ENCODE data around the gene ZNF436.
"Not testable (repeated sequence)": the region's sequence is repeated elsewhere in the genome, so short reads cannot be mapped to it uniquely, and the experiment has no call there.

Gene ZNF436

DNA sequence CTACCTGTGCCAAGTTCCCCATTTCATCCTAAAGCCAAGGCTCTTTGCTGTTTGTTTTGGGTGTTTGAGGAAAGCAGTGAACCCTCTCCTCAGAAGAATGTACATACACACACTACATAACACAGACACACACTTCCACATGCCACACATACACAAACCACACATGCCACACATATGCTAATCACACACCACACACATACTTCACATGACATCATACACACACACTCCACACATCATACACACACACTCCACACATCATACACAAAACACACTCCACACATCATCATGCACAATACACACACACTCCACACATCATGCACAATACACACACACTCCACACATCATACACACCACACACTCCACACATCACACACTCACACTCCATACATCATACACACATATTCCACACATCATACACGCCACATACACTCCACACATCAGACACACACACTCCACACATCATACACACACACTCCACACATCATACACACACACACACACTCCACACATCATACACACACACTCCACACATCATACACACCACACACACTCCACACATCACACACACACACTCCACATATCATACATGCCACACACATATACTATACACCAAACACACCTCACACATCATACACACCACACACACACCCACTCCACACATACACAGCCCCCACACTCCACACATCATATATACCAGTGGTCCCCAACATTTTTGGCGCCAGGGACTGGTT is 22.7 kb upstream of the ZNF436 start:
- DNase-seq, result no peak

DNA sequence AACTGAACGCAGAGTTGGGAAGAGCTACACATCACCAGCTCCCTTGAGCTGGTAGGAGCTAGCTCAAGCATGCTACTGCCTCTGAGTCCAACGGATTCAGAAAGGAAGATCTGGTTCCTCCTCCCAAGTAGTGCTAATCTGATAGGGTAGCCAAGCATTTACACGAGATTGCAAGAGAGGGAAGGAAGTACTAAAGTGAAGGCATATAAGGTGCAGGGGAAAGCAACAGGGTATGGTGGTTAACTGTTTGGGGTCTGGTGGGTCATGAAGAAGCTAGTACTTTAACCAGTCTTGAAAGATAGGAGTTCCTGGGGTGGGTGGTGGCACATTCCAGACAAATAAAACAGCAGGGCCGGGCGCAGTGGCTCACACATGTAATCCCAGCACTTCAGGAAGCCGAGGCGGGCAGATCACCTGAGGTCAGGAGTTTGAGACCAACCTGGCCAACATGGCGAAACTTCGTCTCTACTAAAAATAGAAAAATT is 20.2 kb upstream of the ZNF436 start:
- no peak for DNase-seq

DNA sequence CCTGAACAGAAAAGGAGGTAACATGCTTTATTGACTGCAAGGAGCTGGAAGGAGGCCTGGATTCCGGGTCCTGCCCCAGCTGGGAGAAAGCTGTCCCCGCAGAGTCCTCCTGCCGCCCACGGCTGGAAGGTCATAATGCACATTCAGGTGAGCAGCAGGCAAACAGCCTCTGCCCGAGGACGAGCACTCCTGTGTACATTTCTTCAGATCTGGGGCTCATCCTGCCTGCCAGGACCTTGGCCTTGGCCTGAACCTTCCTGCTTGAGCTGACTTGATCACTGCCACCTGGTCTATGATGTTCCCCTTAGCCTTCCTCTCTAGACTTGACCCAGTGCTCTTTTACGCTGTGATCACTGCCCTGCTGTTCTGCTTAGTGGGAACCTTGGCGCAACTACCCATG is 17.9 kb upstream of the ZNF436 start:
- no peak for DNase-seq

DNA sequence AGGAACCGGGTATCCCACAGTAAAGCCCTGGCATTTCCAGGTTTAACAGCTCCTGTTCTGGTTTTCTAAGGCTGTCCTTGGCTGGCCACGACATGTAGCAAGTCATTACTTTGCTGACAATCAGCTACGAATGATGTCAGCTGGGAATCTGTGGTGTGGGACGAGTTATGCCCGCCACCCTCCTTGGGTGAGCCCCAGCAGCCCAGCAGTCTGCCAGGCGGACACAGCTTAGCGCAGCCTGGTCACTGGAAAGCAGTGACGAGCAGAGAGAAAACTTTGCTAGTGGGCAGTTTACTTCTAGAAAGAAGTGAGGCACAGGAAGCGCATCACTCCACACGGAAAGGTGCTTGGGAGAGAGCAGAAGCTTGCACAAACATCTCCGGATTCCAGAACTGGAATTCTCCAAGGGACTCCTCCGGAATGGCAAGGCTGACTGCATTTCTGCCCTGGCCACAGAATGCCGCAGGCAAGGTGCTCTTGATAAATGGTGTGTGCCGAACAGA is 15.5 kb upstream of the ZNF436 start:
- no peak for DNase-seq

DNA sequence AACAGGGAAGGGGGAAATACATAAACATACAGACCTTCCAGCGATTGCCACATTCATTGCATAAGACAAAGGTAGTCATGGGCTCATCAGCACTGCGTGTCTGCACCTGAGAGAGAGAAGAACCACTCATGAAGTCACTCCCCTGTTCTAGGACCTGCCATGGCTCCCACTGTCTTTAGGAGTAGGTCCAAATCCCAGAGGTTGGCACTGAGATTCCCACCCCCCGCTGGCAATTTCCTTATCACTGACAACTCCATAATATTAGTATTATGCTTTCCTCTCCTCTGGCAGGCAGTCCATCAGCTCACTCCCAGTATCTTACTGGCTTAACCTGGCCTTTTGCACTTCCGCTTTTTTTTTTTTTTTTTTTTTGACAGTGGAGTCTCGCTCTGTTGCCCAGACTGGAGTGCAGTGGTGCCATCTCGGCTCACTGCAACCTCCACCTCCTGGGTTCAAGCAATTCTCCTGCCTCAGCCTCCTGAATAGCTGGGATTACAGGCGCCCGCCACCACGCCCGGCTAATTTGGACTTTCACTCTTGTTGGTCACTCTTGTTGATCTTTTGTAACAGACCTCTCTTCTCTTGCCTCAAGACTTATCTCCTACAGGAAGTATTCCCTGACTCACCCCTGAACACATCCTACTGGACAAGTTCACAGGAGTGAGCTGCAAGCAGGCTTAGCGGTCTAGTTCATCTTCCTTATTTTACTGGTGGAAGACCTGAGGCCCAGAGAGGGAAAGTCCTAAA is 14.8 kb upstream of the ZNF436 start:
- no peak for DNase-seq

DNA sequence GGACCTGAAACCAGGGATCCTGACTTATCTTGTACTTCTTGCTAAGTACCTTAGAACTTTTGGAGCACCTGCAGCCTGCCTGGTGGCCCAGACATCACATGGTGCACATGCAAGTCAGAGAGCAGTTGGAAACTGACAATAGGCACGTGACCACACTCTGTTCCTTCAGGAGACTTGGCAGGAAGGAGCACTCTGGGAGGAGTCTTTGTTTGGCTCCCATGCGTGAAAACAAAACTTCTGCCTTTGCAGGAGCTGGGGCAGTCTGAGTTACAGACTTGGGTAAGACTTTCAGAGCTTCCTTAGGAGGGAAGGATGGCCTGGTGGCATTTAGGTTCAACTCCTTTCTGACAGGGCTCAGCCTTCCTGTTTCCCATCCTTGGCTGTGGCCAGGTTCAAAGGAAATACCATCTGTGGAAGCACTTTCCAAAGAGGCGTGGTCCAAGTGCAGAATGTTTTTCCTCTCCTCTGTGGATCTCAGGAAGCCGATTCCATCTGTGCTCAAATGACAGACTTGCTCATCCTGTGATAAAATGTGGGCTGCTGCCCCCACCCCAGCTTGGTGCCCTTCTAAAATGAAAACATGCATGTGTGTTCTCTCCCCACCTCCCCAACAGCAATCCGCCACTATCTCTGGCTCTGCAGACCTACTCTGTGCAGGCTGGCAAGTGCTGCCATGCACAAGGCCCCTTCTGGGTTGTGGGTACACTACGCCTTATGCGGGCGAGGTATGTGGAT is 14.1 kb upstream of the ZNF436 start:
- DNase-seq, result no peak

DNA sequence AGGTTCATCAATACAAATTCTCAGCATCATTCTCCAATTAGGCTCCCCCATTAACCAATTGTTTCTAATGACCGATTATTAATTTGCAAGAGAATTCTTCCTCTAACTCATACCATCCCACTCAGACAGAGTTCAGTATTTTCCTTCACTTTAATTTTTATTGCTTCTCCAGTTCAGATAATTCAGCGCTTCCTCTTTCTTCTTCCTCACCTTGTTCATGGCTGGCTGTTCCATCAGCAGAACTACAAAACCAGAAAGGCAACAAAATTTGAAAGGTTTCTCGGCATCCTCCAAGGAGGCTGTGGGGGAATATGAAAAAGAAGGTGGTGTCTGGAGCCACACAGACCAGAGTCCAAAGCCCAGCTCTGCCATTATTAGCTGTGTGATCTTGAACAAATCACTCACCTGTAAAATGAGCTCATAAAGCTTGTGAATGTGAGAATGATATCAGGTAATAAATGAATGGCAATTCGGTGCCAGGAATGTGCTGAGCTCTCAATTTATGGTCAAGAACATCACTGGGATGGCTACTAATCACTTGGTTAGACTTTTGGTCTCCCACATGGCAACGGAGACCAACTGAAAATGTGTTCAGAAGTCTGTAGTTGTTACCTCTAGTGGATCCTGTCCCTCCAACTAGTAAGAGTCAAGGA is 11.7 kb upstream of the ZNF436 start:
- DNase-seq, result no peak

DNA sequence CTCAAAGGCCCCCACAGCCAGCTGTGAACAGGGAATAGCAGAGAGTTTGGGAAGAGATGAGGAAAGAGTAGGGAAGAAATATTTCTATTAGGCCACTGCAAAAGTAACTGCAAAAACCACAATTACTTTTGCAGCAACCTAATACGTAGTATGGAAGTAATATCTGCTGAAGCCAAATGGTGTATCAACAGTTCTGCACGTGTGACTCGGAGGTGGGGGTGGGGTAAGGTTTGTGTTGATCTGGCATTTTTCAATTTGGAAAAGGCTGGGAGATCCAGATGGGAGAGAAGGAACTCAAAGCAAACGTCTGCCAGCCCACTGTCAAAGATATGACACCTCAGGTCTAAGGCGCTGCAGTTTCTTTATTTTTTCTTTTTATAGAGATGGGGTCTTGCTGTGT is 11.1 kb upstream of the ZNF436 start:
- no peak for DNase-seq

DNA sequence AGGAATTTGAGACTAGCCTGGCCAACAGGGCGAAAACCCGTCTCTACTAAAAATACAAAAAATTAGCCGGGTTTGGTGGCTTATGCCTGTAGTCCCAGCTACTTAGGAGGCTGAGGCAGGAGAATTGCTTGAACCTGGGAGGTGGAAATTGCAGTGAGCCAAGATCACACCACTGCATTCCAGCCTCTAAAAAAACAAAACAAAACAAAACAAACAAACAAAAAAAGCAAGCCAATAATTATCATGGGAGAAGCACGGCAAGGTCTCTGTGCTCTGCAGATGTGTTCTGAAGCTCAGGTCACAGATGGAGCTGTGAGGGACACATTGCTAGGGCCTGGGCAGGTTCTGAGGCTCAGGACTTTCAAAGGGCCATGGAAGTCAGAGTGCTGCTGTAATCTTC is 10.6 kb upstream of the ZNF436 start:
- DNase-seq, result not testable (repeated sequence)

DNA sequence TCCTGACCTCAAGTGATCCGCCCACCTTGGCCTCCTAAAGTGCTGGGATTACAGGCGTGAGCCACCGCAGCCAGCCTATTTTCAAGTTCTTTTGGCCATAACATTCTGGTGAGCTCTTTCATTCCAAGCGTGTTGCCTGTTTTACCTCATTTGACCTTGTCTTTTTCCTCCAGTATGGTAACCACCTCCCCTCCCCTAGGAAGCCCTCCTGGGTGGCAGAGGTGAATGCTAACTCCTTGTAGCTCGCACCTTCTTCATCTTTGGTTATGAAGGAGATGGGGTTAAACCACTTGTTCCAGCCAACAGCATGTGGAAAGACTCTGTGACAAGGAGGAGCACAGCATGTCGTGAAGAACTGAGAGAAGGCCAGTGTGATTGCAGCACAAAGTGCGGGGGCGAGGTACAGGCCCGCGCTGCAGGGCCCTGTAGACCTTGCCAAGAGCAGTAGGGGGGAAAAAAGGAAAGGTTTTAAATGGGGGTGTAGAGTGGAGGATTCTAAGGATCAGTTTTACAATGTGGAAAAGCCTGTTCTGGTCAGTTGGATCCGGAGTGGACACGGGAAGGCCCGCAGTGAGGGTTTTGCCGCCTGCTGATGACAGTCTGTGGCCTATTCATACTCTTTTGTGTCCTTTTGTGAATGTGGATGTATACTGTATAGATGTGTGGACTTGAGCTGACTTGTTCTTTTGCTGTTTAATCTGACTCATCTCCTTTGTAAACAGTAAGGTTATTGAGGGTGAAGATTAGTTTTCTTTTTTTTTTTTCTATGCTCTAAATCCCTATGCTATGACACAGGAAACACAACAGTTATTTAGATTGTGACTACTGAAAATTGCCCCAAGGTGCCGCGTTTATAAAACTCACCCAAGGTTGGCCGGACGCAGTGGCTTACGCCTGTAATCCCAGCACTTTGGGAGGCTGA is 7.5 kb upstream of the ZNF436 start:
- no peak for DNase-seq

DNA sequence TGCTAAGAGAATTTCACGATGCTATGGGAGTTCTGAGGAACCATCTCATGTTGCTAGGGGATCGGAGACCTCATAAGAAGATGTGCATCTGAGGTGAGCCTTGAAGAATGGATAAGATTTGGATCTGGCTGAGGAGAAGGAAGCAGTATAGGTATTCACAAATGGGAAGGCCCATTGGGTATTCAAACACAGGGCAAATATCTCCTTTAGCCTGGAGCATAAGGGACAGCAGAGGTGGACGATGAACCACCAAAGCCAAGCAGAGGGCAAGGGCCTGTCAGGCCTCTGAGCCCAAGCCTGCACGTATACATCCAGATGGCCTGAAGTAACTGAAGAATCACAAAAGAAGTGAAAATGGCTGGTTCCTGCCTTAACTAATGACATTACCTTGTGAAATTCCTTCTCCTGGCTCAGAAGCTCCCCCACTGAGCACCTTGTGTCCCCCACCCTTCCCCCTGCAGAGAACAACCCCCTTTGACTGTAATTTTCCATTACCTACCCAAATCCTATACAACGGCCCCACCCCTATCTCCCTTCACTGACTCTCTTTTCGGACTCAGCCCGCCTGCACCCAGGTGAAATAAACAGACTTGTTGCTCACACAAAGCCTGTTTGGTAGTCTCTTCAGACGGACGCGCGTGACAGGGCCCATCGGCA is 4.6 kb upstream of the ZNF436 start:
- not testable (repeated sequence) for DNase-seq

DNA sequence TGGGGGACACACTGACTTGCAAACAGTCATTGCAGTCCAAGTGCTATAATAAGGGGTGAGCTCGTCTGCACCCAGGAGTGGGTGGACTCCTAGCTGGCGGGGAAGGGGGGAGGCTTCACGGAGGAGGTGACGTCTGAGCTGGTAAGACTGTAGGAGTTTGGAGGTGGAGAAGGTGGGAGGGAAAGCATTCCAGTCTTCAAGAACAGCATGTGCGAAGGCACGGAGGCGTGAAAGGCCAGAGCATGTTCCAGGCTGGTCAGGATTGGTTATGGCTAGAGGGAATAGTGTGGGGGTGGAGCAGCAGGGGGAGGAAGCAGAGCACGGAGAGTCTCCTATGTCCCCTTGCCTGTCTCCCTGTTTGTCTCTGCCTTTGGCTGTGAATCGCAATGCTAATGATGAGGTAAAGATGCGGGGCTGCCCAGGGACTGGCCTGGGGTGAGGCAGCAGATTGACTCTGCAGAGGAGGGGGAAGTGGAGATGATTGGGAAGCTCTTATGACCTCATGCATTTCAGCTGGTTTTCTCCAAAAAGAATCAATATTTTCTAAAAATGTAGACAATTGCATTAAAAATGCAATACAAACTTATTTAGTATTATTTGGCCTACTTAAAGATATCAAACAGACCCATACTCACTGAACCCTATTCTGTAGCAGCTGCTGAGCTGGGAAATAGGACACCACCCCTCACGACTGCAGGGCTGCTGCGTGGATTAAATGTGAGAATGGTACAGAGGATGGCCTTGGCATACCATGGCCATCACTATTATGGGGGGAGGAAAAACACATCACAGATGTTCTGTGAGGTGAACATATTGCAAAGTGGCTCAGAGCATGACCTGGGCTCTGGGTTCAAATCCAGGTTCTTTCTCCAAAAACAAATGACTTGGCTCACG is 2.6 kb upstream of the ZNF436 start:
- no peak for DNase-seq

DNA sequence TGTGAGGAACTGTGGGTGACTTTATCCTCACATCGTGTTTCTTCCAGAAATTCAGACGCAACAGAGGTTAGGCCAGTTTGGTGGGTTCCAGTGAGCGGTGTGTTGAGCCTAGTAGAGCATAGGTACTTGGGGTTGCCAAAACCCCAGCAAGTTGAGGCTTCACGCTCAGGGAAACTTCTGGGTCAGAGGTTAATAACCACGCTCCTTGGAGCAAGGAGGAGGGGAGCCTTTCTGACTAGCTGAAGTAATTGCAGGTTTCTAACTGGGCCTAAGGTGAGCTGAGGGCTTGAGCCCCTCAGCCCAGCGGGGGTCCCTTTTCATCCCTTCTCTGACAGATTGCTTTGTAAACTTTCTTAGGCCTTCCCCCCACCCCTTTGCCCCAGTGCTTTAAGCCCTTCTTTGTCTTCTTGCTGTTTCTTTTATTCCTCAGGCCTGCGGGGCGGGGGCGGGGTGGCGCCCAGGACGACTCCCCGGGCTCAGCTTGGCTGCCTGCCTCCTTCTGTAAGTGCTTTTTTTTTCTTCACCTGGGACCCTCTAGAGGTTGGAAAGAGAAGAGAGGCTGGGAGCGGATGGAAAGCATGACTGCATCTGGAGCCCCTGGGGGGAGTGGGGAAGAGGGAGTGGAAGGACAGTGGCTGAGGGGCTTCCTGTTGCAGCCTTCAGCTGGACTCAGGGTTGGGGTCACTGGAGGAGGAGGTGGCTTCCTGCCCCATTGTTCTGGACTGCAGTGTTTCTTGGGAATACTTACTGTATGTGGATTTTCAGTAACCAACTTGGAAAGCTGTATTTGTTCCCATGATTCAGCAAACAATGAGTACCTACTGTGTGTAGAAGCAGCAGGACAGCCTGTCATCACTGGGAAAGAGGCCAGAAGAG is 1.3 kb upstream of the ZNF436 start:
- no peak for DNase-seq

DNA sequence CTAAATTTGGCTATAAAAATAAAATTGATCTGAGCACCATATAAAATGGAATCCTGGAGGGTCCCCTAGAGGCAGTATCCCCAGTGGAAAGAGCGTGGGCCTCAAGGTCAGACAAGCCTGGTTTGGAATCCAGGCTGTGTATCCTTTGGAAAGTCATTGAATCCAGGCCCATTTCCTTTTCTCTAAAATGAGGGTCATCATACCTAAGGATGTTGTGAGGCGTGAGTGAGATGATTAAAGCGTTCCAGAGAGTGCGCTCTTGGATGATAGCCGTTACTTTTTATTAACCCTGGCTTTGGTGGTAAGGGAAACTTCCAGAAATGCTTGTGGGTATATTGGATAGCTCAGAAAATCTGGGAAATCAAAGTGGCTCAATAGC is 683 bp upstream of the ZNF436 start:
- no peak for DNase-seq

DNA sequence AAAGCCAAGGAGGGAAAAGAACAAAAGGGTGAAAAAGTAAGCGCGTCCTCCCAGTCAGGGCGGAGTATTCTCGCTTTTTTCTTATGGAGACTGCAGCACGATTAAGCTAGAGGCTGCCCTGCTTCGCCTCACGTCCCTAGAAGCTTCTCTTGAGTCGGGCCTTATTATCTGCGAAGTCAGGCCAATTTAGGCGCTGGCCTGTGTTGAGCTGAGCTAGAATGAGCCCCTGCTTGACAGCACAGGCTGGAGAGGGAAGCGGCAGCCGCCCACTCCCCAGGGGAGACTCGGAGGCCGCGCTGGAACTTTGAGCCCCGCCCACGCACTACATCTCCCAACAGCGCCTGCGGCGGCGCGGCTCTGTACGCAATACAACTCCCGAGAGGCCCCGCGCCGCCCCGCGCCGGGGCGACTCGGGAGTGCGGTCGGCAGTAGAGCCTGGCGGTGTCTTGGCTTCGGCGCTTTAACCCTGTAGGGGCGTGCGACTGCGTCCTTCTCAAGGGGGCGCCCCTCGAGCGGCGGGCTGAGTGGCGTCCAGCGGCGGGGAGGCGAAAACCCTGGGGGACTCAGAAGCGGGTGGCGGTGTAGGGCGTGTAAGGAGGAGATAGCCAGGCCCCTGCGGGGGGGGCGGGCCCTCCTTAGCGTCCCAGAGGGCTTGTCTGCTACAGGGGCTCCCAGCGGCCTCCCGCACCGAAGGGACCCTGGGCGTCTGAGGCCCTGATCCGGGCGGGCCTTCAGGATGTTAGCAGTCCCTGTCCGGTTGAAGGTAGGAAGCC is 888 bp downstream of the ZNF436 start:
- peak; percentile 90 for DNase-seq

DNA sequence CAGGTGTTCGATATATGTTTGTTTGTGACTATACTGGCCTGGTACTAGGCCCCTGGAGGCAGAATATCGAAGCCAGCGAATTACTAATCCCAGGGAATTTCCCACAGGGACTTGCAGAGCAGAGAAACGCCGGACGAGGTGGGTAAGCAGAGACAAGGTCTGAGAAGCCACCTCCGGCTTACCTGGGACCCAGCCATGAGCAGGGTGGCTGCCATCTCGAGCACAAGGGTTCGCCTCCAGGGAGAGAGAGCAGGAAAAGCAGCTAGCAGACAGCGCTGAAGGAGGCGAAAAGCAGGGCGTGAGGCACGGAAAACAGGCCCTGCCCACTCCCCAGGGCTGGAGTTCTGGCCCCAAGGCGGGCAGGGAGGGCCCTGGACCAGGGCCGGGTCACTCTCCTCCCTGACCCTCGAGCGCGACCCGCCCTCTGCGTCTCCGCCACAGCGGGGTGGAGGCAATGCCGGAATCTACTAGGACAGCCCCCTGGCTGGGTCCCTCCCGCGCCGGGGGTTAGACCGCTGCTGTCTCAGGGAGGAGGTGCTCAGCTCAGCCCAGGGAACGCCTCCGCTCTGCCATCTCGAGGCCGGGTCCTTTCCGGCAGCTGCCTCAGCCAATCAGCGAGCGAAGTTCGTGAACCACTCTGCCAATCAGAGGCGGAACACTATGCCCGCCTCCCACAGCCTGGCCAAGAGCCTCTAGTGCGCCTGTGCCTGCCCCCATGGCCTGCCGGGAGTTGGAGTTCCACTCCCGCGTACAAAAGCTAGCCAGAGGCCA is 1.7 kb downstream of the ZNF436 start:
- peak; percentile 99 for DNase-seq

DNA sequence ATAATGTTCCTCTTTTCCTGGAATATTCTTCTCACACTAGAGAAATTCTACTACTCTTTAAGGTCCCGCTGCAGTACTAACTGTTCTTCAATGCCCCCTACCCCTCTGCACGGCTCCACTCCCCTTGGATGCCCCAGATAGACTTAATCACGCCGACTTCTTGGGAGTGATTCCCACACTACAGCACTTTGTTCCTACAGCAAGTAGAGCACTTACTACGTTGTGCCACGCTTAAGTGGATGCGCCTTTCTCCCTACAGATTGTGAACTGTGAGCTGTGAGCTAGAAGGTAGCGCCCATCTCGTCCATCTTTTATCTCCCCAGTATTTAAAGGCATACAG is 2.2 kb downstream of the ZNF436 start:
- DNase-seq, result no peak

DNA sequence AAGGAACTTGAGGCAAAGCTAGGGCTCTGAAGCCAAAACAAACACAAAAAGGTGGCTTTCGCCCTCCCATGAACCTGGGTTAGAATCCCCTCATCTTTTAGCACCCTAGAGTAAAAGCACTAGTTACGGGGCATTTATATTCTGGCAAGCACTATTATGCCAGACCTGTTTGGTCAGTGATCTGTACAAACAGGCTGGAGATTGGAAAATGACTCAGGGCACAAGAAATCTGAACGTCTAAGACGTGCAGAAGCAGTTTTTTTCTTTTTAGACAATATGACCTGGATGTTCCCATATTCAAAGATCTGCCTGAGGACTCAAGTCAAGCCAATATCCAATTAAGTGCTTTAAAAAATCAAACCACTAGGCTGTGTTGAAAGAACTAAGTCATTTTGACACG is 3.0 kb downstream of the ZNF436 start:
- no peak for DNase-seq

Data from NCI-H446 treated with DMSO at 0.1 percent for 48 hours (cell line).